ENCODE measurements around the gene CARD6. TPM values are rescaled to one million over a fixed set of nuclear protein-coding genes. Genes with fewer than 3 reads are reported as not detected.

The CARD6 gene
- total and polyA plus RNA-seq, 9 of the 15 experiments (the other 6 are each of a cell fraction or from before 2014, with no cell fraction given): 3.5 to 8.3 (median 5.9) TPM

- TF ChIP-seq ZNF408 (CRISPR knock-in tag; IDR thresholded peaks at IDR 0.05; ENCODE audit: low read depth) (no peak), NRF1 (conservative IDR thresholded peaks at IDR 0.05 in 1 of 2, IDR thresholded peaks at IDR 0.05 in 1 of 2) (no peak), FOXP1 (CRISPR knock-in tag; IDR thresholded peaks at IDR 0.05) (no peak), MYC (IDR thresholded peaks at IDR 0.05; ENCODE audit: low read depth, low read length) (no peak), MYC (CRISPR knock-in tag; IDR thresholded peaks at IDR 0.05; ENCODE audit: borderline replicate concordance, low read depth) (0 out of 2 replicates have a peak, but pooled peaks have one; percentile 26), TGIF2 (CRISPR knock-in tag; IDR thresholded peaks at IDR 0.05) (peak; percentile 8; the same call in 1 of the 2 replicates), ZKSCAN3 (CRISPR knock-in tag; IDR thresholded peaks at IDR 0.05) (no peak)
- TF ChIP-seq, protein P1, sequence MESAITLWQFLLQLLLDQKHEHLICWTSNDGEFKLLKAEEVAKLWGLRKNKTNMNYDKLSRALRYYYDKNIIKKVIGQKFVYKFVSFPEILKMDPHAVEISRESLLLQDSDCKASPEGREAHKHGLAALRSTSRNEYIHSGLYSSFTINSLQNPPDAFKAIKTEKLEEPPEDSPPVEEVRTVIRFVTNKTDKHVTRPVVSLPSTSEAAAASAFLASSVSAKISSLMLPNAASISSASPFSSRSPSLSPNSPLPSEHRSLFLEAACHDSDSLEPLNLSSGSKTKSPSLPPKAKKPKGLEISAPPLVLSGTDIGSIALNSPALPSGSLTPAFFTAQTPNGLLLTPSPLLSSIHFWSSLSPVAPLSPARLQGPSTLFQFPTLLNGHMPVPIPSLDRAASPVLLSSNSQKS (CRISPR knock-in tag; IDR thresholded peaks at IDR 0.05): 0 out of 2 replicates have a peak, but pooled peaks have one; percentile 25
These were observed 6.7 kb upstream of the CARD6 start (continued) for GRCh38 chr5:40834391-40834848.
